GM23248 (cell line): ENCODE data around the gene EXD1.

Experiments used
- EZH2 ChIP-seq: fragments of 200-600 bp; sonication (generic); IDR thresholded peaks from 2 replicates; pipeline ENCODE4 v1.6.1; 2018; ENCODE audit warnings: antibody characterized with exemption, mild to moderate bottlenecking; ENCODE audit not compliant: insufficient read depth, poor library complexity, severe bottlenecking
- EZH2phosphoT487 ChIP-seq: fragments of 200-600 bp; sonication (generic); IDR thresholded peaks from 2 replicates; pipeline ENCODE4 v1.6.1; 2018; ENCODE audit warnings: antibody characterized with exemption, moderate library complexity, mild to moderate bottlenecking, low read depth; ENCODE audit not compliant: insufficient read depth

DNA sequence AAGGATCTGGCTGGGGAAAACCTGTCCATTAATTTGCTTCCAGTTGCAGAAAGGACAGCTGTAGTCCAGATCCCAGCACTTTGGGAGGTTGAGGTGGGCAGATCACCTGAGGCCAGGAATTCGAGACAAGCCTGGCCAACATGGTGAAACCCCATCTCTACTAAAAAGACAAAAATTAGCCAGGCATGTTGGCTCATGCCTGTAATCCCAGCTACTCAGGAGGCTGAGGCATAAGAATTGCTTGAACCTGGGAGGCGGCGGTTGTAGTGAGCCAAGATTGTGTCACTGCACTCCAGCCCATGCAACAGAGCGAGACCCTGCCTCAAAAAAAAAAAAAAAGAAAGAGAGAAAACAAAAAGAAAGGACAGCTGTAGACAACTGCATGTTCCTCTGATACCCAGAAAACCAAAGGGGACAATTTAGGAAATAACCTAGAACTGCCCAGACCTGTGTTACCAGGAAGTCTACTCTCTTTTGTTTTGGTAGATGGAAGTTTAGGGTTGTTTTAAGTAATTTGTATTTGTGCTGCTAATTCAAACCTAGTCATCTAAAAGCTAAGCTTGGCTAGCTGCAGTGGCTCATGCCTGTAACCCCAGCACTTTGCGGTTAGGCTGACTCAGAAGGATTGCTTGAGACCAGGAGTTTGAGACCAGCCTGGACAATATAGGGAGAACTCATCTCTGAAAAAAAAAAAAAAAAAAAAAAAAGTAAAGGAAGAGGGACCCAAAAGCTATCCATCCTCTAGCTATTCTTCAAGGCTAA, 22.7 kb downstream of the EXD1 start:
- TF ChIP-seq EZH2 (no peak), EZH2phosphoT487 (no peak)
